ENCODE results near the gene CAND1. TPM values are rescaled to one million over a fixed set of nuclear protein-coding genes. Genes with fewer than 3 reads are reported as not detected.

CAND1 gene
- total RNA-seq, 1 experiment from 2014 or later: 190 TPM

DNA sequence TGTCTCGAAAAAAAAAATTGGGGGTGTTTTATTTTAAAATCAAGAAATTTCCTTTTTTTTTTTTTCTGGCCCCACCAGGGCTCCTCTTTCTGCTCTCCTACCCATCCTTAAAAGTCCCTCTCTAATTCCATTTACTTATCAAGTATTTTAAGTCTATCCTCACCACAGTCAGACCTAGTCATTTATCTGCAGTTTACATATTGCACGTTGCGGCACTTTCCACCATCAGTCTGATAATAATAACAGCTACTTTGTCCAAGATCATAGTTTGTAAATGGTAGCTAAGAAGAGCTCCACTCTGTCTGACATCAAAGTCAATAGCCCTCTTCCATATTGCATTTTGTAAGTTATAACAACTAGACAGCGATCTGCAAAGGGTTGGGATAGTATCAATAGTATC lies 23.6 kb upstream of the CAND1 start:
- no TSS peak for BruUV-seq (replicated peaks)
- intact Hi-C loops (cut with micrococcal nuclease; ENCODE audit: unreplicated experiment): no loop called here
- no peak overlapping the region for H3K4me3 ChIP-seq (ENCODE audit: low read depth in 2 of 2, low read length in 2 of 2)
- in situ Hi-C loops (cut with HindIII; ENCODE audit: low pct_unique_long_range_greater_than_20kb, low sequenced_read_pairs): no loop called here
- TF ChIP-seq, protein P1, sequence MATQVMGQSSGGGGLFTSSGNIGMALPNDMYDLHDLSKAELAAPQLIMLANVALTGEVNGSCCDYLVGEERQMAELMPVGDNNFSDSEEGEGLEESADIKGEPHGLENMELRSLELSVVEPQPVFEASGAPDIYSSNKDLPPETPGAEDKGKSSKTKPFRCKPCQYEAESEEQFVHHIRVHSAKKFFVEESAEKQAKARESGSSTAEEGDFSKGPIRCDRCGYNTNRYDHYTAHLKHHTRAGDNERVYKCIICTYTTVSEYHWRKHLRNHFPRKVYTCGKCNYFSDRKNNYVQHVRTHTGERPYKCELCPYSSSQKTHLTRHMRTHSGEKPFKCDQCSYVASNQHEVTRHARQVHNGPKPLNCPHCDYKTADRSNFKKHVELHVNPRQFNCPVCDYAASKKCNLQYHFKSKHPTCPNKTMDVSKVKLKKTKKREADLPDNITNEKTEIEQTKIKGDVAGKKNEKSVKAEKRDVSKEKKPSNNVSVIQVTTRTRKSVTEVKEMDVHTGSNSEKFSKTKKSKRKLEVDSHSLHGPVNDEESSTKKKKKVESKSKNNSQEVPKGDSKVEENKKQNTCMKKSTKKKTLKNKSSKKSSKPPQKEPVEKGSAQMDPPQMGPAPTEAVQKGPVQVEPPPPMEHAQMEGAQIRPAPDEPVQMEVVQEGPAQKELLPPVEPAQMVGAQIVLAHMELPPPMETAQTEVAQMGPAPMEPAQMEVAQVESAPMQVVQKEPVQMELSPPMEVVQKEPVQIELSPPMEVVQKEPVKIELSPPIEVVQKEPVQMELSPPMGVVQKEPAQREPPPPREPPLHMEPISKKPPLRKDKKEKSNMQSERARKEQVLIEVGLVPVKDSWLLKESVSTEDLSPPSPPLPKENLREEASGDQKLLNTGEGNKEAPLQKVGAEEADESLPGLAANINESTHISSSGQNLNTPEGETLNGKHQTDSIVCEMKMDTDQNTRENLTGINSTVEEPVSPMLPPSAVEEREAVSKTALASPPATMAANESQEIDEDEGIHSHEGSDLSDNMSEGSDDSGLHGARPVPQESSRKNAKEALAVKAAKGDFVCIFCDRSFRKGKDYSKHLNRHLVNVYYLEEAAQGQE (IDR thresholded peaks at IDR 0.05; ENCODE audit: insufficient read depth in 1 of 2, low read depth in 2 of 2, low read length in 1 of 2): no peak
- H3K9me3 ChIP-seq (ENCODE audit: control insufficient read depth, insufficient read depth, low read depth, low read length): no peaks in the 10 kb centered on the region
- ATAC-seq: no peak
- no peaks in the 10 kb centered on the region for H3K4me1 ChIP-seq (ENCODE audit: control insufficient read depth, insufficient read depth, low read length)
- H3K36me3 ChIP-seq (ENCODE audit: control insufficient read depth, insufficient read depth, low read length): no peaks in the 10 kb centered on the region
- ChIA-PET CTCF (no interaction called here), POLR2A (no interaction called here)
- no peaks in the 10 kb centered on the region; the same call in 1 of the 2 replicates for H3K27me3 ChIP-seq (ENCODE audit: control insufficient read depth, insufficient read depth, low read length)
- no peak for DNase-seq (ENCODE audit: low read depth, low spot score)
- no peak overlapping the region for H3K27ac ChIP-seq (ENCODE audit: low read length)

DNA sequence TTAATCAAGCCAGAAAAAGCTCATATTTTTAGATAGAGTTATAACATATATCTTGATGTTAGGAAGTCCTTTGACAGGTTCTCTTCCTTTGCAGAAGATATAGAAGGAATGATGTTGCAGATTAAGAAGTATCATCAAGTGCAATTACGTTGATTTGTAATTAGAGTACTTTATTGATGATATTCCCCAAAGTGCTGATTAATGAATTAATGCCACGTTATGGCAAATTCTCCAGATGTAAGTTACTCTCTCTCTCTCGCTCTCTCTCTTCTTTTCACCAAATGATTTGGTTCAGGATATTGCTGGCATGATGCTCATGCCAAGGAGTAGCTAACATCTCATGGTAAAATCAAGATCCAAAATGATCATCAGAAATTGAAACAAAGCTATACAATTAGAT lies 18.1 kb upstream of the CAND1 start:
- Histone ChIP-seq H3K27me3 (ENCODE audit: control insufficient read depth, insufficient read depth, low read length) (no peaks in the 10 kb centered on the region), H3K4me1 (ENCODE audit: control insufficient read depth, insufficient read depth, low read length) (no peaks in the 10 kb centered on the region), H3K4me3 (ENCODE audit: low read depth in 2 of 2, low read length in 2 of 2) (no peak overlapping the region), H3K9me3 (ENCODE audit: control insufficient read depth, insufficient read depth, low read depth, low read length) (no peaks in the 10 kb centered on the region), H3K27ac (ENCODE audit: low read length) (no peak overlapping the region), H3K36me3 (ENCODE audit: control insufficient read depth, insufficient read depth, low read length) (no peaks in the 10 kb centered on the region)
- DNase-seq (ENCODE audit: low read depth, low spot score) (no peak), ATAC-seq (no peak)
- TF ChIP-seq, protein P2, sequence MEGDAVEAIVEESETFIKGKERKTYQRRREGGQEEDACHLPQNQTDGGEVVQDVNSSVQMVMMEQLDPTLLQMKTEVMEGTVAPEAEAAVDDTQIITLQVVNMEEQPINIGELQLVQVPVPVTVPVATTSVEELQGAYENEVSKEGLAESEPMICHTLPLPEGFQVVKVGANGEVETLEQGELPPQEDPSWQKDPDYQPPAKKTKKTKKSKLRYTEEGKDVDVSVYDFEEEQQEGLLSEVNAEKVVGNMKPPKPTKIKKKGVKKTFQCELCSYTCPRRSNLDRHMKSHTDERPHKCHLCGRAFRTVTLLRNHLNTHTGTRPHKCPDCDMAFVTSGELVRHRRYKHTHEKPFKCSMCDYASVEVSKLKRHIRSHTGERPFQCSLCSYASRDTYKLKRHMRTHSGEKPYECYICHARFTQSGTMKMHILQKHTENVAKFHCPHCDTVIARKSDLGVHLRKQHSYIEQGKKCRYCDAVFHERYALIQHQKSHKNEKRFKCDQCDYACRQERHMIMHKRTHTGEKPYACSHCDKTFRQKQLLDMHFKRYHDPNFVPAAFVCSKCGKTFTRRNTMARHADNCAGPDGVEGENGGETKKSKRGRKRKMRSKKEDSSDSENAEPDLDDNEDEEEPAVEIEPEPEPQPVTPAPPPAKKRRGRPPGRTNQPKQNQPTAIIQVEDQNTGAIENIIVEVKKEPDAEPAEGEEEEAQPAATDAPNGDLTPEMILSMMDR (IDR thresholded peaks at IDR 0.05): no peak
- TF ChIP-seq TCF7L2 (IDR thresholded peaks at IDR 0.05; ENCODE audit: low read depth, low read length): no peak
- TF ChIP-seq, protein P1 (IDR thresholded peaks at IDR 0.05; ENCODE audit: insufficient read depth in 1 of 2, low read depth in 2 of 2, low read length in 1 of 2): no peak
- no peak for TF ChIP-seq POLR2AphosphoS5 (IDR thresholded peaks at IDR 0.05; ENCODE audit: low read depth, low read length)
- TF ChIP-seq SIN3A (IDR thresholded peaks at IDR 0.05; ENCODE audit: borderline replicate concordance, insufficient read depth, low read depth, low read length): no peak
- in situ Hi-C loops (cut with HindIII; ENCODE audit: low pct_unique_long_range_greater_than_20kb, low sequenced_read_pairs): no loop called here
- BruUV-seq (replicated peaks): no TSS peak
- intact Hi-C loops (cut with micrococcal nuclease; ENCODE audit: unreplicated experiment): no loop called here
- POLR2A ChIA-PET: no interaction called here
- CTCF ChIA-PET: no interaction called here
